Hematopoietic multipotent progenitor cell (in vitro differentiated cells): ENCODE results near the gene ADGRG2. TPM values are rescaled to one million over a fixed set of nuclear protein-coding genes. Genes with fewer than 3 reads are reported as not detected.
A peak's percentile ranks its signal among the peaks of the same experiment; 100 is the strongest.

Source experiments
- DNase-seq, 3 donors: peaks; one replicate each; pipeline ENCODE4 v3.0.0-alpha.2; 2011 to 2015; ENCODE audit warnings: low read depth in 2 of 3, low spot score in 2 of 3
- total RNA-seq: library from RNA; depleted of rRNA; stranded (reverse); fragments of >200 nt; gene quantifications from one replicate; pipeline ENCODE4 v1.2.3, GENCODE V29; 2012

ADGRG2 gene
- total RNA-seq, 1 donor, result not detected

GRCh38 chrX:19007011-19007410 is 115.3 kb downstream of the ADGRG2 start:
- no peak for DNase-seq

DNA sequence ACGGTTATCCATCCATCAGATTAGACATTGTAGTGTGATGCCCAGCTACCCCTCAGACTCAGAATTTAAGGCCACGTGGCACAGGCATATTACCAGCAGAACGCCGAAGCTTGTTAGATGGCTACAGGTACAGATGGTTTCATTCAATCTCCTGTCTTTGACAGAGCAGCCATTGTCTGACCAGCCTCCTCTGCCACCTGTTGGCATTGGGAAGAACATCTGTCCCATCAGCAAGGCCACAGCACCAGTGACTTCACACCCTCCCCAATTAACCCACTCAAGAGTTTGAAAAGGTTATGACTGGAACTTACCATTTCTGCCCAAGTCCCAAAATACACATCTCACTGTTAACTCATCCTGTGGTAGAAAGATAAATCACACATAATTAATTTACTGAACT is 116.4 kb downstream of the ADGRG2 start:
- DNase-seq, result peak in 1 of 3 donors; percentile 1

DNA sequence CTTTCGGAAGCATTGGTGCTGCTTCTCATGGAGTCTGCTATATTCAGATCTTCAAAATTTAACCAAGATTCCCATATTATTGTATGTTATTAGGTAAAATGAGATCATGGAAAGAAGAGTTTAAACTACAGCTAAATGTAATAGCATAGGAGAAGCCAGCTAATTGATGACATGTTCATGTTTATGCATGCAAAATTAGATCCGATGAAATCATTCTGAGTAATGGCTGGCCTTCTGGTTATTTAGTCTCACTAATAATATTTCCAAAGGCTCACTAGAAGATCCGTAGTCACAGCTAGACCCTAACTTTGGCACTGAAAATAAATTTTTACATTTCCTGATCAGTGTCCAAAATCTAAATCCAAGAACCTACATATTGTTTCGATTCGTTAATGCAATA is 118.5 kb downstream of the ADGRG2 start:
- no peak for DNase-seq

DNA sequence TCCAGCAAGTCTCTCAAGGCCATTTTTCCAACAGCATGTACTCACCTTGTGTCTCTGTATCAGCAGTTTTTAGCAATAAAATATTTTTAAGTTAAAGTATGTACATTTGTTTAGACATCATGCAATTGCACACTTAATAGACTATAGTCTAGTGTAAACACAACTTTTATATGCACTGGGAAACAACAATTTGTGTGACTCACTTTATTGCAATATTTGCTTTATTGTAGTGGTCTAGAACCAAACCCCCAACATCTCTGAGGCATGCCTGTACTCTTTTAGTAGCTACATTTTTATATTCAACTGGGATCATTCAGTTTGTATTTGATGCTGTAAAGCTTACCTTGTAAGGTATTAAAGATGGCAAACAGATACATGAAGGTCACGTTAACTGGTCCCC is 123.6 kb downstream of the ADGRG2 start:
- DNase-seq, result no peak

- DNase-seq, result no peak
Observed at GRCh38 chrX:18997916-18998315, 124.4 kb downstream of the ADGRG2 start.

DNA sequence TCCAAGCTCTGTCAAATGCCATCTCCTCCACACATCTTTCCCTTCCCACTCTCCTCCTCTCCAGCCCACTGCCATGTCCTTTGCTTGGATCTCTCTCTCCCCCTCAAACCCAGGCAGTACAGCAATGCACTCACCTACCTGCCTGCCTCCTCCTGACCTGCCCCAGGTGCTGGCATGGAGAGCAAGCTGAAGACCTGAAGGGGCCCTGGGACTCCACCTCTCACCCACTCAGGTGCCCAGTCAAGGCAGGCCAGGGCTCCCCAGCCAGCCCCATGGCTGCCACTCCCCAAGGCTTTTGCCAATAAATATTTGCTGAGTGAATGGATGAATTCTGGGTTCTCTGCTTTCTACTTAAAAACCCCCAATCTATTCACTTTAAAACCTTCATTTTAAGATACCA is 125.7 kb downstream of the ADGRG2 start:
- no peak for DNase-seq

DNA sequence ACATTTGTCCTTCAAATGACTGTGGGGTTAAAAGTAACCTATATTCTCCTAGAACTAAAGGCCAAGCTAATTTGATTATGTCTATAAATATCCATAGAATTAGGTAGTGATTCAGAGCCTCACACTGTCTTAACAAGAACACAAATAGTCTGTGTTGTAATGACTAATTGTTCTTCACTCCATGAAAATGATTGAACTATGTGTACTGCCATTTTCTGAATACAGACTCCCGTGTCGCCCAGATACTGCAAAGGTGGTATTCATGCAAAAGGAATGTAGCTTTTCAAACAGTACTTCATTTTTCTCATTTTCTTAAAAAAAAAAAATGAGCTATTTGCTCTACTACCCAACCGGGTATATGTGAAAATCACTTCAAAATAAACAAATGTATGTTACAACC is 127.0 kb downstream of the ADGRG2 start:
- no peak for DNase-seq

- no peak for DNase-seq
Observed at GRCh38 chrX:18994713-18995112, 127.6 kb downstream of the ADGRG2 start.

- DNase-seq, result no peak
Observed at GRCh38 chrX:18992829-18993228, 129.4 kb downstream of the ADGRG2 start.

- DNase-seq, result peak in 1 of 3 donors; percentile 5
Observed at GRCh38 chrX:18985186-18985435, 137.2 kb downstream of the ADGRG2 start.

- DNase-seq, result peak; percentile 69 to 89 (median 82)
Observed at GRCh38 chrX:18984381-18985185, 137.7 kb downstream of the ADGRG2 start.

DNA sequence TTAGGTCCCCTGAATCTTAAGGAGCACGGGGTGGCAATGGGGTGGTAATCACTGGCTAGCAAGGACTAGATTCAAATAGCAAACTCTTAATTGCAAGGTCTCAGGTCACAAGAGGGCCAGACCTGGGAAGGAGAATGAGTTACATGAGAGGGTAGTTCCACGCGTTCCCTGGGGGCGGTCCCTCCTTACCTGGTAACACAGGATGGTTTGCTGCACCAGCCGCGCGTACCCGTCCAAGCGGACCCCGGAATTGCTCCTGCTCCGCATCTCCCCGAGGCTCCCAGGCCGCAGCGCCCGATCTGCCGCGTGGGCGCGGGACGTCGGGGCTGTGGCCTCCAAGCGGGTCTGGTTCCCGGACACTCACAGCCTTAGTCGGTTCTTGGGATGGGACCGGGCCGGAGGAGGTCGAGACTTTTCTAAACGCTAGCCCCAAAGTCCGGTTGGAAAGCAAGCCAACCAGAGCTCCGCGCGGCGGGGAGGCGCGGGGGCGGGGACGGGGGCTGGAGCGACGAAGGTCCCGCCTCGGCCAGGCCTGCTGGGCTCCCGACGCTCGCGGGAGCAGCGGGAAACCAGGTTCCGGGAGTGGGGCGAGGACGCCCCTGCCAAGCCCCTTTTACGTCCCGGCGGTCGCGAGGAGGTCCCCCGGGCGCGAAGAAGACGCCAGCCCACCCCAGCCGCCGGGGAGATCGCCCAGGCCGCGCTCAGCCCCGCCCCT is 138.4 kb downstream of the ADGRG2 start, which contains the start of gene PHKA2:
PHKA2 (minus strand) TSS at position 449 of the 715 bp plus-strand sequence; CDS start at position 267, 182 bp downstream.
- DNase-seq, result peak in 1 of 3 donors; percentile 17

DNA sequence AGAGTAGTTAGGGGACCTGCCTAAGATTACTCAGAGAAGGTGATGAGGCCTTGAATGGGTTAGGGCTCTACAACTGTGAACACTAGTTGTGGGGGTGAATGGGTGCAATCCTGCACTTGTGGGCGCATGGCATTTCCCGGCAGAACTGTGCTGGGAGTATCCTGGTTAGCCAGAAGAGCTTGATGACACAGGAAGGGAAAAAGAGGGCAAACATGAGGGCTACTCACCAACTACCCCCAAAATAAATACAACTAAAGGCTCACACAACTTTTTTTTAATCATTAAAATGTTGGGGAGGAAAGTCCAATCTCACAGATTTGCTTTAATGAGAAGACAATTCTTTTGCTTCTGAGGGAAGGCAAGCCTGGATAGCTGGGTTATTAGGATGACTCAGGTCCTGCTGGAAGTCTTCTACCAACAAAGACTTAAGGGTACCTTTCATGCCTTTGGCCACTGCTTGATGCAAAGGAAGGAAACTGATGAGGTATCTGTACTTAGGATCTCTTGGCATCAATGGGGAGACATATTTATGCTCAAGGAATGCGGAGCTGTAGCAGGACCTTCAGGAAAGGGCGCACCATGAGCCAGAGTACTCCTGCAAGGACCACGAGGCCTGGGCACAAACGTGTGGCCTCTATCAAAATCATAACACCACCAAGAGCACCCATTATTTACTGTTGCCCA is 141.0 kb downstream of the ADGRG2 start:
- DNase-seq, result no peak

DNA sequence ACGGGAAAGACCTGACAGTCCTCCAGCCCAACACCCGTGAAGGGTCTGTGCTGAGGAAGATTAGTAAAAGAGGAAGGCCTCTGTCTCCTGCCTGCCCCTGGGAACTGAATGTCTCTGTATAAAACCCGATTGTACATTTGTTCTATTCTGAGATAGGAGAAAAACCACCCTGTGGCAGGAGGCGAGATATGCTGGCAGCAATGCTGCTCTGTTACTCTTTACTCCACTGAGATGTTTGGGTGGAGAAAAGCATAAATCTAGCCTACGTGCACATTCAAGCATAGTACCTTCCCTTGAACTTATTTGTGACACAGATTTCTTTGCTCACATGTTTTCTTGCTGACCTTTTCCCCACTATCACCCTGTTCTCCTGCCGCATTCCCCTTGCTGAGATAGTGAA is 142.0 kb downstream of the ADGRG2 start:
- DNase-seq, result peak in 1 of 3 donors; percentile 3

DNA sequence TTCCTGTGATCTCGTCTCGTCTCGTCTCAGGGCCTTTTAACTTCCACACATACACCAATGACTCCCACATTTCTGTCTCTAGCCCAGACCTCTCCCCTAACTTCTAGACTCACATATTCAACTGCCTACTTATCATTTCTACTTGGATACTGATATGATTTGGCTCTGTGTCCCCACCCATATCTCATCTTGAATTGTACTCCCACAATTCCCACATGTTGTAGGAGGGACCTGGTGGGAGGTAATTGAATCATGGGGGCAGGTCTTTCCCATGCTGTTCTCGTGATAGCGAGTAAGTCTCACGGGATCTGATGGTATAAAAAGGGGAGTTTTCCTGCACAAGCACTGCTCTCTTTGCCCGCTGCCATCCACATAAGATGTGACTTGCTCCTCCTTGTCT is 147.3 kb downstream of the ADGRG2 start:
- DNase-seq, result no peak

GRCh38 chrX:18973527-18974192 is 148.6 kb downstream of the ADGRG2 start:
- DNase-seq, result no peak

DNA sequence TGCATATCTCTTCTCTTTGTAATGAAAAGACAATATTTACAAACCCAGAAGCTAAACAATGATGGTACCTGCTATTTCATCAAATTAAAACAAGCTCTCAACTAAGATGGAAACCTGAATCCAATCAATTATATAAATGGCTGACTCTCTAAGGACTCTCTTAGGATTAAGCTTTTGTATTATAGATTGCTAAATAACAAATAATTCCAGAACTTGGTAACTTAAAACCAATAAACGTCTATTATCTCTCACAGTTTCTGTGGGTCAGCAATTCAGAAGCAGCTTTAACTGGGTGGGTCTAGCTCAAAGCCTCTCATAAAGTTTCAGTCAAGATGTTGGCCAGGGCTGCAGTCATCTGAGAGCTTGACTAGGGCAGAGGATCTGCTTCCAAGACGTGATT is 150.8 kb downstream of the ADGRG2 start:
- no peak for DNase-seq

GRCh38 chrX:18970465-18970864 is 151.8 kb downstream of the ADGRG2 start:
- no peak for DNase-seq

DNA sequence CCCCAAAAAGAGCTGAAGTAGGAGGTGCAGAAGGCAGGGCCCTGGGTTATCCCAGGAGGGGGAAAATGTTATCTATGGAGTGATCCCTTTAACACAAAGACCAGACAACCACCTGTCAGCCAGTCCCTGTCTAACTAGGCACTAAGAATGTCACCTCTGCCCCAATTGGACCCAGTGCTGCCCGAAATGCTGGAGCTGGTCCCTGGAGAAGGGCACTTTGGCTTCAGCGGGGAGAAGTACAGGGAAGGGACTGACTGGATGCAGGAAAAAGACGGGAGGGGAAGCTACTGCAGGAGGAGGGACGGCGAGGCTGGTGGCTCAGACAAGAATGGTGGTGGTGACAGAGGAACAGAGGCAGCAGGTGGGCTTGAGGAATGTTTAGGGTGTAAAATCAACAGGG is 155.6 kb downstream of the ADGRG2 start:
- no peak for DNase-seq

DNA sequence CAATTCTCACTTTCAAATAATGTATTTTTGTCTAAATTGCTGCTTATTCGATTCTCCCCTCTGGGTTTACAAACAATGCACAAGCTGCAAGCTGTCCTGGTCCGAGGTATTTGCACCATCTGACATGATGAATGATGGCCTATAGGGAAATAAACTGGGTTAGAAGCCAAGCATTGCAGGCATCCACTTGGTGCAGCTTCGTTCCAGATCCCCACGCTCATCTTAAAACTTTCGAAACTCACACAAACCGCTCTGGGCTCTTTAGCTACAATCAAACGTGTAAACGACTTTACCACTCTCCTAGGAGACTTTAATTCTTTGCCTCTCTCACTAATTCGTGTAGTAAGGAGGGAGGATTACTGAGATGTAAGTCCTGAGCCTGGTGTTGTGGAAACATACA is 157.4 kb downstream of the ADGRG2 start:
- no peak for DNase-seq

GRCh38 chrX:18964026-18964425 is 158.2 kb downstream of the ADGRG2 start:
- peak in 1 of 3 donors; percentile 1 for DNase-seq
